HG03108 (cell line): ENCODE measurements around the gene FRMPD1.
"Not testable (repeated sequence)": the region's sequence is repeated elsewhere in the genome, so short reads cannot be mapped to it uniquely, and the experiment has no call there.

Source experiments
- ATAC-seq: cut with Tn5 transposase; IDR thresholded peaks from one replicate; pipeline ENCODE4 v1.9.1; 2021; ENCODE audit warnings: moderate library complexity; ENCODE audit not compliant: unreplicated experiment

FRMPD1 gene, protein sequence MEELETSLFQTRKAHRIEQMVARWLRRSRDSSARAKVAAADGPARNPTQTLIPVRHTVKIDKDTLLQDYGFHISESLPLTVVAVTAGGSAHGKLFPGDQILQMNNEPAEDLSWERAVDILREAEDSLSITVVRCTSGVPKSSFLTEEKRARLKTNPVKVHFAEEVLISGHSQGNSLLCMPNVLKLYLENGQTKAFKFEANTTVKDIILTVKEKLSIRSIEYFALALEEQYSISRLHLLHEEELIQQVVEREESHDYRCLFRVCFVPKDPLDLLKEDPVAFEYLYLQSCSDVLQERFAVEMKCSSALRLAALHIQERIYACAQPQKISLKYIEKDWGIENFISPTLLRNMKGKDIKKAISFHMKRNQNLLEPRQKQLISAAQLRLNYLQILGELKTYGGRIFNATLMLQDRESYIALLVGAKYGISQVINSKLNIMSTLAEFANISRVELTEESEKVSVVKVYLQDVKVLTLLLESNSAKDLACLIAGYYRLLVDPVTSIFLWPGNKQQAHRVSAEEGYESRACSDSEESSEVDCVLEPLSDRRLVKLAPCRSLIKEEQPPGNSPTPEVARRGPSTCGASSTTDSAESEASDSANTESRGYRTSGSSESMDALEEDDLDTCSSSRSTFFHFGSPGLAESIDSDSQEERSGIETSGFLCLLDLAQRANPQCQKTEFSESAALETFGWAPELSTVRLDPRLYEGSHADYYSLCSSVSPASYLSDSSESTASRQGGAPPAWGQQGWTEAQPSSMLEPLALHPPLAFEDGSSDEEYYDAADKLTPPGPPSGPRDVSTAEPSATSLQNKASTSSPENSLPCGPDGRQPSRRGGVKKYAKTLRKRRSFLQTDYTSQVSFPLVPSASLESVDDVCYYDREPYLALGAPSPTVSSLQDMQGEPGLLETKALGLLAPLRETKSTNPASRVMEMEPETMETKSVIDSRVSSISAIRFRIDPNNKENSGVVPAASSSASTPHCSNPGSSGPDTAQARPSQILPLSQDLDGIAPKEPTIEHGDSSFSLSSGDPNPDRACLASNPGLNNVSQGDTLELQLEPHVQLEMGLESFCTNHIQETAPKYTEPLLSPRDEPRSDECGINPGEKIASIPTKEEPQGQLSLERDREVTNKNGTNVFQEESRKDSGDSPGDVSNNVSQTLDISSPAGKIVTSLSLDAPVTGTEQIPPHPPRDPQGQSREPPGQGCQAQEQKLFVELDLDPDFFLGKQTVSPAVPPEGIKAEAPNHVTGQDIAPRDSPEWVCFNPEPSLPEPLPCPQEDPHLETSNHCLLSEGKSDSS (N-terminal part only)

DNA sequence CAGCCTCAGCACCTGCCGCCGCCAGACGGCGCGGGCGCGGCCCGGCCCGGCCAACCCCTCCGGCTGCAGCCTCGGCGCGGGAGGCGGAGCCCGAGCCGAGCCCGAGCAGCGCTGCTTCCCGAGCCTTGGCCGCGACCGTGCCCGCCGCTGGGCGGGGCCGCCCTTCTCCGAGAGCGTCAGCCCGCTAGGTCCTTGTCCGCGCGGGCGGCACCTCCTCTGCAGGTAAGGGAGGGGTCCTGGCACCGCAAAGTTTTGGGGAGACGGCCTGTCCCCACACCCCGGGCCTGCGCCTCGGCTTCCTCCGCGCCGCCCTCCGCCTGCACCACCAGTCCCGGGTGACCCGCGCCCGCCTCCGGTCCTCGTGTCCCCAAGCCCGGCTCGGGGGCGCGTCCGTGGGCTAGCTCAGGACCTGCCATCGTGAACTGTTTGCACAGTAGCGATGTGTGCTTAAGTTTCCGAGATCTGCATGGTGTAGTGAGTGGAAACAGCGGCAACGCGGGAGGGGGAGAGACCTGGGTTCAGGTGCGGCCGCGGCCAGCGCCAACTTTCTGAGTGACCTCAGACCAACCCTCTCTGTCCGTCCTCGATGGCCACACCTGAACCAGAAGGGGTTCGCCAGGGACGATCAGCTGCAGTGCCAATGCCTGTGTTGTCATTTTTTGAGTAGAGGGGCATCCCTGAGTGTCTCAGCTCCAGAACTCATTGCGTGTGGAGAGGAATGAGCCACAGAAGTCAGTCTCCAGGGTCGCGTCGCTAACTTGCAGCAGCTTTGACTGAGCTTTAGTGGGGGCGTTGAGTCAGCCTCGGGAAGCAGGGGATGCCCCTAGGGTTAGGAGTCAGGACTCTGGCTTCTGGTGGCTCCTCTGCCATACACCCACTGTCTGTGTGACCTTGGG lies at the start of gene FRMPD1:
TSS of gene FRMPD1 (plus strand) at position 82 of the 896 bp plus-strand sequence. CDS start 41,688 bp downstream, outside the sequence.
- ATAC-seq: no peak

DNA sequence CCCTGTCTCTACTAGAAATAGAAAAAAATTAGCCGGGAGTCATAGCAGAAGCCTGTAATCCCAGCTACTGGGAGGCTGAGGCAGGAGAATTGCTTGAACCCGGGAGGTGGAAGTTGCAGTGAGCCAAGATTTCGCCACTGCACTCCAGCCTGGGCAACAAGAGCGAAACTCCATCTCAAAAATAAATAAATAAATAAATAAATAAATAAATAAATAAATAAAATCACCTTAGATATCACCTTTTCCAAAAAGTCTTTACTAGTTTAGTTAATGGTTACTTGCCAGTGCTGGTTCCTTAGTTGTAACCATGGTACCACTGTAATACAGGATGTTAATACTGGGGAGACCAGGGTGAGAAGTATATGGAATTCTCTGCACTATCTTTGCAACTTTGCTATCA lies 48.7 kb upstream of the FRMPD1 start:
- ATAC-seq: not testable (repeated sequence)

DNA sequence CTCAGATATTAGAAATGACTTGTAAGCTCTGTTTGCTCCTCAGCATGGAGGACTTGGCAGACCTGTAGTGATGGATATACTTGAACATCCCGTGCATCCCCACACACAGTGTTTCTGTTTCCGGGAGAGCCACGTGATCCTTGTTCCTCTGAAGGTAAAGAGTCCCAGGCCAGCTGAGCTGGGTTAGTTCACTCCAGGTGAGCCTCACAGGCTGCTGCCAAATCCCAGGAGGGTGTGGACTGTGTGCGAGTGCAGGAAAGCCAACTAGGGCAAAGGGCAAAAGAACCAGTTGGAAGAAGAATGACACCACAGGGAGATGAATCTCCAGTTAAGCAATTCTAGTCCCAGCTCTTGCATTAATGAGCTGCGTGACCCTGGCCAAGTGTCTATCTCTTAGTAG lies 47.9 kb upstream of the FRMPD1 start:
- ATAC-seq: no peak

DNA sequence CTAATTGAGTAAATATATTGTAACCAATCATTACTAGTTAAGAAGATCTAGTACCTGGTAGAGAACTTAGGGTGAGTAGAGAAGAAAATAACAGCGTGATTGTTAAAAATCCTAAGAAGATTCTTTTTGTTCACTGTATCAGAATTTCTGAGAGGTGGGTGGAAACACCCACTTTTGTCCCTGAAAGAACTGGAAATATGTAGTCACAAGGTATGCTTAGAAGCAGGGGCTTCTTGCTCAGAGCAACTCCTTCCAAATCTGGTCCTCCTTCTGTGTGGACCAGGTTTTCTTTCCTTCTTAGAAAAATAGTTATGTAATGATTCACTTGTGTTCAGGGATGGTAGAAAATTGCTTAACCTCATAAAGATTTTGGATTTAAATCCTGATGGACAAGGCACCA lies 46.5 kb upstream of the FRMPD1 start:
- ATAC-seq: no peak

DNA sequence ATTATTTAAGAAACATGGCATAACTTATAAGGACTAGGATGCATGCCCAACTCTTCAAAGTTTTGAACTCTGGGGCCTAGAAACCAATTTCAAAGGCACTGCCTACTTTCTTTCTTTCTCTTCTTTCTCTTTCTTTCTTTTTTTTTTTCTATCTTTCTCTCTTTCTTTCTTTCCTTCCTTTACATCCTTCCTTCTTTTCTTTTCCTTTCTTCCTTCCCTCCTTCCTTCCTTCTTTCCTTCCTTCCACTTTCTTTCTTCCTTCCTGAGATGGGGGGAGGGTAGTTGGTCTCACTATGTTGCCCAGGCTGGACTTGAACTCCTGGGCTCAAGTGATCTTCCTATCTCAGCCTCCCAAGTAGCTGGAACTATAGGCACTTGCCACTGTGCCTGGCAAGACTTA lies 42.5 kb upstream of the FRMPD1 start:
- no peak for ATAC-seq

DNA sequence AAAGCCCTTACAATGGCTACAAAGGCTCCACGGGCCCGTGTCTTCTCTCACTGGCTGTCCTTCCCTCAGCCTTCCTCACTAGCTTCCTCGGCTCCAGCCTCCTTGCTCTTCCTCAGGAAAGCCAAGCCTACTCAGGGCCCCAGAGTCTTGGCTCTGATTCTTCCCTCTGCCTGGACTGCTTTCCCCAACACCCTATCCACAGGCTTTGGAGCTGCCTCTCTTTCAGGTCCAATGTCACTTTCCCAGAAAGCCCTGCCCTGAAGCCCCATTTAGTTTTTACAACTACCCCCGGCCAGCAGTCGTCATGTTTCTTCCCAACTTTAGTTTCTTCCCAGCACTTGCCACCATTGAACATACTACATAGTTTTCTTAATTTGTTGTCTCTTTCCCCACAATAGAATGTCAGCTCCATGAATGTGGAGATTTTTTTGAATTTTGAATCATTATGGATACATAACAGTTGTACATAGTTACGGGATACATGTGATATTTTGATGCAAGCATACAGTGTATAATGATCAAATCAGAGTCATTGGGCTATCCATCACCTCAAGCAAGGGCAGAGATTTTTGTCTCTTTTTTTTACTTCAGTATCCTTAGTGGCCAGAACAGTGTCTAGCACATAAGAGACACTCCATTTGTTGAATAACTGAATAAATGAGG lies 40.9 kb upstream of the FRMPD1 start:
- ATAC-seq: no peak

DNA sequence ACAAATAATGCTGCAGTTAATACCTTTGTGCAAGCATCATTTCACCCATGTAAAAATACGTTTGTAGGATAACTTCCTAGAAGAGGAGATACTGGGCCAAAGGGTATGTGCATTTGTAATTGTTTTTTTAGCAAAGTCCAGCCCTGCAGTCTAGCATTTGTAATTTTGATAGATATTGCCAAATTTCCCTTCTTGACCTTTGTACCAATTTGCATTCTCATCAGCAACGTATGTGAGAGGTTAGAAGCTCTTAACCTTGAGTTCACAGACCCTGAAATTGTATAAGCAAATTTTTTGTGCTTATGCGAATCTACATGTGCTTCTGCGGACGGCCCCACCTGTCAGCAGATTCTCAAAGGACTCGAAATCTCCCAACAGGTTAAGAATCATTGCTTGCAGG lies 39.7 kb upstream of the FRMPD1 start:
- no peak for ATAC-seq

DNA sequence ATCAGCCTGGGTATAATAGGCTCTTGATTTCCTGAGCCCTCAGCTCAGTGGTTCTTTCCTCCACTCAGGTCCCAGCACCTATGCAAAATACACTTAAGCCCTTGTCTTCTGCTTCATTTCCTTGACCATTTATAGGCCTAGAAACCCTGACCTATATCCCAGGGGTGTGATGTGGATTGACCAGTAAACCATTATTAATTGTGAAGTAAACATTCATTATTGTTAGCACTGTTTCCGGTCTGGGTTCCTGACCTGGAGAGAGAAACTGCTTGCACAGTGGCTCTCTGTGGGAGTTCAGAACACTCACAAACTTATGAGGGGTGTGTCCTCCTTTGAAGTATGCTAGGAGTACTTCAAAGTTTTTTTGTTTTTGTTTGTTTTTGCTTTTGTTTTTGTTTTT lies 38.8 kb upstream of the FRMPD1 start:
- ATAC-seq: no peak

DNA sequence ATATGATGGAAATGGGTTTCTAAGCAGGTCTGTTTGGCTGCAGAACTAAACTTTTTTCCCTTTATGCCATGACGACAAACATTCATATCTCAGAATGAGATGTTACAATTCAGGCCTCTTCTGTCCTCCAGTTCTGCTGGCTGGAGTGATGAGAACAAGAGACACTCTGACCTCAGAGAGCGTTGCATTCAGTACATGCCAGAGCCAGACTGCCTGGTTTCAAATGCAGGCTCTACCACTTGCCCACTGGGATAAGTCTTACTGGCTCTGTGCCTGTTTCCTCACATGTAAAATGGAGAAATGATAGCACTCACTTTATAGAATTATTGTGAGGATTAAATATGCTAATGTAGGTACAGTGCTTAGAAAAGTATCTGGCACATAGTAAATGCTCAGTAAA lies 33.6 kb upstream of the FRMPD1 start:
- ATAC-seq: no peak

DNA sequence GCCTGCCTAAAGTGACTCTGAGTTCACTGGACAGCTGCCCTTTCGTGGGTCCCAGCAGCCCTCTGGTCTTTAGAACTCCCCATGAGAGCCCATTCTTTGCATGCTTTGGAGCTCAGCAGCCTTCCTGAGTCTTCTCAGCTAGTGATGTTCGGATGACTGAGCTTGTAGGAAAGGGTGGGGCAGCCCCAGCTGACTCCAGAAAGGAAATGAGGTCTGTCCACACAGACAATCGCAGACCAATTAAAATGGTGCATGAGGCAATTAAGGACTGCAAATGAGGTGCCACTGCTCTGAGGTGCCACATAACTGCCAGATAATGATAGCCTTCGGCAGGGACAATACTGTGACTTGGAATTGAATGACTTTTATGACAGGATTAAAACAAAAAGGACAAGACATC lies 32.9 kb upstream of the FRMPD1 start:
- ATAC-seq: no peak

DNA sequence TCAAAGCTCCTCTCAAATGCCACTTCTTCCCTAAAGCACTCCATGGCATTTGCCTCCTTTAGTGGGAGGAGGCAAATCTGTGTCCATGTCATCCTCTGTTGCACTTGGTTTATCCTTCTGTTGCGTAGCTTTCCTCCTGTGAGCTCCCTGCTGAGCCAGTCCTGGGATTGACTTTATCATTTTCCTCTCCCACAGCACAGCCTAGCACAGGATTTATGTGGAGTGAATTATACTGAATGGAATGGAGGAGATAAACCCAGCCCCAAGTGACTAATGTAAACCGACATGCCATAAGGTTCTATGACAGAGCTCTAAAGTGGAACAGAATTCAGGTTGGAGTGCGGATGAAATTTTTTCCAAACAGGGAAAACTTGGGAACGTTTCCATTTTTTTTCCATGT lies 31.9 kb upstream of the FRMPD1 start:
- no peak for ATAC-seq

DNA sequence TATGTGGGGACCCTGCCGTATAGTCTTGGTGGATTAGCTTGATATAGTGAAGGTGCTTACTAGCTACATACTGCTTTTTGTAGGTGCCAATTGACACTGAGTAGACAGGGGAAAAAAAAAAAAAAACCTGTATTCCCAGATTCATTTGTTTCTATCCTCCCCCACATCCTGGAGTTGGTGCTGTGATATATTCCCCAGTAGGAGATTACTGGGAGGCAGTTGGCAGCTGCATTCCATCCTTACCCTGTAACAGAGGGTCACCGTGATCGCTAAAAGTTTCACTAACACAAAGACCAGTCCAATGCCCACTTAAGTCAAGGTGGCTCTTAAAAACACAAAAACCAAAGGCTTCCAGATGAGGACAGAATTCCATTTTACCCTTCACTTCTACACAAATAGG lies 30.9 kb upstream of the FRMPD1 start:
- no peak for ATAC-seq

DNA sequence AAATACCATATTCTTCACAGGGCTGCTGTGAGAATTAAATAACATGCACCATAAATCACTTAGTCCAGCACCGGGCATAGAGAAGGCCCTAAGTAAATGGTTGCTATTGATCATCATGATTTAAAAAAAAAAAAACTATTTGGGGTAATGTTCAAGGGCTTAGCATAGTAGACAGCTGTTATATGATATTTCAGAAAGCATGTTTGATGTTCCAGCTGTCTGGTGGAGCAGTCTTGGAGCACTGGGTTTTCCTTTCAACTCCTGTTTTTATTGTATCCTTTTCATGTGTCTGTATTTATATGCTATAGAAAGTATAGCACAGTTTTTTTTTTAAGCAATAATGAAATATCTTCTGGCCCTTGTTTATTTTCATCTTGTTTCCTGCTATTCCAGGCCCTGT lies 30.4 kb upstream of the FRMPD1 start:
- no peak for ATAC-seq

DNA sequence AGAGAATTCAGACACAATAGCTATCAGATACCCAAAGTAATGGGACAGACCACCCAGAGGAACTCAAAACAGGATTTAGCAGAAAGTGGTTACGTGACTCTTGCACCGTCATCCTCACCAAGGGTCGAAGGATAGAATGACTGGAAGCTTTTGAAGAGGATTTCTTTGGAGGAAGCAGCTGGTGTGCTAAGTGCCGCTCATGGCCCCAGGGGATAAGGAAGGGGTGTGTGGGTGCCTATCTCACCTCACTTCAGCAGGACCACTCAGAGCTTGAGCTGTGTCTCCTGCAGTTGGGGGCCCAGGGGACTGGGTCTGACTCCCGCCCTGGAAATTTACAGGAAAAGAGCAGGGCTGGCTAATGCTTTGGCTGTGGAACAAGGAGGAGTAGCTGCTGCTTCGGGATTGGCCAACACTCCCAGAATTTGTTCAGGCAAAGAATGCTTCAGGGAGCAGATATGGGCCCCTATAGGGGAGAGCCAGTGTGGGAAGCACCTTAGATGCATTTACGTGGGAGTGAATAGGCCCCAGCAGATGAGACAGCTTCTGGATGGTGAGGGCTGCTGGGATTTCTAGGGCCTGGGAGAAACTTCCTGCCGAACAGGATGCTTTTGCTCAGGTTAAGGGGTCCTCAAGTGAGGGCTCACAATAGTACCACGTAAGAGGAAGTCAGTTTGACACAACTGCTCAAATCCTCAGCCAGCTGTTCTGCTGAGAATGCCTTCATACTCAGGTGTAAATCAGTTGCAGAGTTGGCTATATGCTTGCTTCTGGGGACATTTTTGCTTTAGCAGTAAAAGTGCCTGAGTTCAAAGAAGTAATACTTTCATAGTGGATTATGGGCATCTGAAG lies 29.3 kb upstream of the FRMPD1 start:
- ATAC-seq: no peak

DNA sequence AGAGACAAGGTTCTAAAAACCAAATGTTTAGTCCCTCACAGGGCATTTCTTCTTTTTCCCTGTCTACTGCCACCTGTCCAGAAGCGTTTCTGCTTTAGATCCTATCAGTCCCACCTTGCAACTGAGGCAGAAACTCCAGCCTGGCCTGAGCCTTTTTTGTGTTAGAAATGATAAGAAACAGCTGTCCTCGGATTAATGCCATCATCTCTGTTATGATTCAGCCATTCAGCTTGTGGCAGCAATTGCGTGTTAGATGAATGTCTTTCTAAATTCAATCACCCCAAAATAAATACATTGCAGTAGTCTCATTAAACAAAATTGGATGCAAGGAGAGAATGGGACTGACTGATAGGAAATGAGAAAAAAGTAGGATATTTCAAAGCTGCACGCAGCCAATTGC lies 28.3 kb upstream of the FRMPD1 start:
- no peak for ATAC-seq

DNA sequence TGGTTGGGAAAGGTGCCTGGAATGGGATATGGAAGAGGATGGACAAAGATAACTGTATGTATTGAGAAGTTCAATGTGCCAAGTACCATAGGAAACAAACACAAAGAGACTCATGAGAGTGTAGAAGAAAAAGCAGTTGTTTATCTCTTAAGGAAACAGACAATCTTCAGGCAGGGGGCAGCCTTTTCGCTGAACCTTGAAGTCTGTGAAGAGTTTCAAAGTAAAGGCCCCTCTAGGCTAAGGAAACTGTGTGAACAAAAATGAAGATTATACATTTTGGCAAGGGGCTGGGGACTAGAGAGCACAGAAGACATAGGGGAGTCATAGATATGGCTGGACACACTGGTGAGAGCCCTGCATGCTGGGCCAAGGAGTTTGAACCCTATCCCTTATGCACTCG lies 27.5 kb upstream of the FRMPD1 start:
- no peak for ATAC-seq

DNA sequence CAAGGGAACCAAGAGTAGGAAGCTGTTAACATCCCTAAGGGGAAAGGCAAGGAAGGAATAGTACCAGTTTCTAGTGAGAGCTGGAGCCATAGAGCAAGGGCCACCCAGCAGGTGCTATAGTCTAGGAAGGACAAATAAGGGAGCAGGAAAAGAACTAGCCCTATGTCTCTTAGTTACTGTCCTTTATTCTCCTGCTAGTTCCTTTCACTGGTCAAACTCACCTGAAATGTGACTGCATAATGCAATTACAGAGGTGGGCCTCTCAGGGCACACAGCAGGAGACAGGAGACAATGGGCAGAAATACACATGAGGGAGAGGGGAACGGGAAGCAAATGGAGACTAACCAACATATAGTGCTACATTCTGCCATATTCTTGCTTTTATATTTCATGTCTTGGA lies 26.7 kb upstream of the FRMPD1 start:
- ATAC-seq: no peak

DNA sequence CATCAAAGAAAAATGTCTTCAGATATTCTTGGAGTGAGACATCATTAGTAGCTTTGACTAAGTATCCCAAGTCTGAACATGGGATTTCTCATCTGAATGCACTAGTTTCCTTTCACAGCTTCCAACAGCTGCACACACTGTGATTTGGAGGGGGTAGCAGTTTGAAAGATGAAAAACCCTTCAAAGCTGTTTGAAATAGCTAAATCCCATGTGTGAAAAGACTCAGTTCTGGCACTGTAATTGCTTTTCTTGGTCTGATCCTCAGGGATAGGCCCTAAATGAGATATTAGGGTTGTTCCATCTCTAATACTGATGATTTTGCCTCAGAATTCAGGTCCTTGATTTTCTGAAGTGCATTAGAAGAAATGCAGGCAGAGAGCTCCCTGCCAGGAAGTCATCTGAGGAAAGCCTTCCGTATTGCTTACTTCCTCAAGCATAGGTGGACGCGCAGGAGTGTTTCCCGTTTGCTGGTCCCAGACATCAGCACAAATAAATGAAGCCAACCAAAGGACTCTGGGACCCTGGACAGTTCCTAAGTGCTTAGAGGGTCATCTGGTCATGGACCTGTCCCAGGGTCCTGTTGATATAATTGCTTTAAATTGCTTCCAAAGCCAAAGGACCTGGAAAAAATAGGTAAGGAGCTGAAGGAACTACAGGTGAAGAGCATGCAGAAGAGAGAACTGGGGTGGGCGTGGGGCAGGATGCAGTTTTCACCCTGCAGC lies 25.6 kb upstream of the FRMPD1 start:
- ATAC-seq: no peak
